Vagina (tissue), 2 donors: ENCODE results near the gene GSX2.

Source experiments
- POLR2A ChIP-seq, 2 donors: fragments of 450-650 bp; IDR thresholded peaks; one replicate each; pipeline ENCODE4 v1.6.1; 2017; ENCODE audit warnings: antibody characterized with exemption in 2 of 2, mild to moderate bottlenecking in 2 of 2, moderate library complexity in 2 of 2
- TF ChIP-seq, protein P1 (sequence below), 3 experiments: fragments of 450-650 bp in 2 of 3; fragments of 200-600 bp in 1 of 3; sonication (generic) in 1 of 3; IDR thresholded peaks; one replicate each; pipeline ENCODE4 v1.5.1; 2017 to 2019; ENCODE audit warnings: antibody characterized with exemption in 3 of 3, mild to moderate bottlenecking in 2 of 3, moderate library complexity in 2 of 3

GRCh38 chr4:54100595-54101189 lies 729 bp downstream of the GSX2 start:
- TF ChIP-seq, protein P1, sequence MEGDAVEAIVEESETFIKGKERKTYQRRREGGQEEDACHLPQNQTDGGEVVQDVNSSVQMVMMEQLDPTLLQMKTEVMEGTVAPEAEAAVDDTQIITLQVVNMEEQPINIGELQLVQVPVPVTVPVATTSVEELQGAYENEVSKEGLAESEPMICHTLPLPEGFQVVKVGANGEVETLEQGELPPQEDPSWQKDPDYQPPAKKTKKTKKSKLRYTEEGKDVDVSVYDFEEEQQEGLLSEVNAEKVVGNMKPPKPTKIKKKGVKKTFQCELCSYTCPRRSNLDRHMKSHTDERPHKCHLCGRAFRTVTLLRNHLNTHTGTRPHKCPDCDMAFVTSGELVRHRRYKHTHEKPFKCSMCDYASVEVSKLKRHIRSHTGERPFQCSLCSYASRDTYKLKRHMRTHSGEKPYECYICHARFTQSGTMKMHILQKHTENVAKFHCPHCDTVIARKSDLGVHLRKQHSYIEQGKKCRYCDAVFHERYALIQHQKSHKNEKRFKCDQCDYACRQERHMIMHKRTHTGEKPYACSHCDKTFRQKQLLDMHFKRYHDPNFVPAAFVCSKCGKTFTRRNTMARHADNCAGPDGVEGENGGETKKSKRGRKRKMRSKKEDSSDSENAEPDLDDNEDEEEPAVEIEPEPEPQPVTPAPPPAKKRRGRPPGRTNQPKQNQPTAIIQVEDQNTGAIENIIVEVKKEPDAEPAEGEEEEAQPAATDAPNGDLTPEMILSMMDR (IDR thresholded peaks at IDR 0.05): no peak
- TF ChIP-seq POLR2A (IDR thresholded peaks at IDR 0.05): no peak
